ENCODE data around the gene TP53BP2. TPM values are rescaled to one million over a fixed set of nuclear protein-coding genes. Genes with fewer than 3 reads are reported as not detected.

The TP53BP2 gene
- total and polyA plus RNA-seq, 10 of the 15 experiments (the other 5 are each of a cell fraction or from before 2014, with no cell fraction given) = 1.6 to 13.7 (median 5.6) TPM

DNA sequence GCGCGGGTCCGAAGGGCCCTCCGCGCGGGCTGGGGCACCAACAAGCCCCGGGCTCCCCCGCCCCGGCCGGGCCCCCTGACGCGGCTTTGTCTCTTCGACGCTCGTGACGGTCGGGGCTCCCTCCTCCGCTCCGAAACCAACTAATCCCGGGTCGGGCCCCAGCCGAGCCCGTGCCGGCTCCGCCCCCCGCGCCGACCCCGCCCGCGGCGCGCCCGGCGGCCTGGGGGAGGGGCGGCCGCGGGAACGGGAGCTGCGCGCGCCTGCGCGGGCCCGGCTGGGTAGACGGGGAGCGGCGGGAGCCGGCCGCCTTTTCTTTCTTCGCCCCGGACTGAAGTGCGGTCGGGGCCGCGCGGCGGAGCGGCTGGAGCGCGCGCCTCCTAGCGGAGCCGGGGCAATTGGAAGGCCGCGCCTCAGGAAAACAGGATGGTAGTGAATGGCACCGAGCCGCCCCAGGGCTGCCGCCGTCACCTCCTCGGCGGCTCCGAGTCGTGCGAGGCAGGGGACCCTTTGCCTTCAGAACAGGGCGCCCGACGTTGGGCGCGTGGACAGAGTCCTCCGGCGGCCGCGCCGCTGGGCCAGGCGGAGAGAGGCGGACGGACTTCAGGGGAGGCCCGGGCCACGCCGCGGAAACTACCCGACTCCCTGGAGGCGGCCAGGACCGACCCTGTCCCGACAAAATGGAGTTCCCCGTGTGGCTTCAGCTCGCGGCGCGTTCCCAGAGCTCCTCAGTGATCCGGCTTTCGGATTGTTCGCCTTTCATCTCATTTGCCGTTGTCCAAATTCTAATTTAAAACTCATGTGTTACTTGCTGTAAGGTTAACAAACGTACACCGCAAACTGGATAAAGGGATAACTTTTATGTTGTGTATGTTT is at the start of gene TP53BP2 (continued):
- TF ChIP-seq, protein P1, sequence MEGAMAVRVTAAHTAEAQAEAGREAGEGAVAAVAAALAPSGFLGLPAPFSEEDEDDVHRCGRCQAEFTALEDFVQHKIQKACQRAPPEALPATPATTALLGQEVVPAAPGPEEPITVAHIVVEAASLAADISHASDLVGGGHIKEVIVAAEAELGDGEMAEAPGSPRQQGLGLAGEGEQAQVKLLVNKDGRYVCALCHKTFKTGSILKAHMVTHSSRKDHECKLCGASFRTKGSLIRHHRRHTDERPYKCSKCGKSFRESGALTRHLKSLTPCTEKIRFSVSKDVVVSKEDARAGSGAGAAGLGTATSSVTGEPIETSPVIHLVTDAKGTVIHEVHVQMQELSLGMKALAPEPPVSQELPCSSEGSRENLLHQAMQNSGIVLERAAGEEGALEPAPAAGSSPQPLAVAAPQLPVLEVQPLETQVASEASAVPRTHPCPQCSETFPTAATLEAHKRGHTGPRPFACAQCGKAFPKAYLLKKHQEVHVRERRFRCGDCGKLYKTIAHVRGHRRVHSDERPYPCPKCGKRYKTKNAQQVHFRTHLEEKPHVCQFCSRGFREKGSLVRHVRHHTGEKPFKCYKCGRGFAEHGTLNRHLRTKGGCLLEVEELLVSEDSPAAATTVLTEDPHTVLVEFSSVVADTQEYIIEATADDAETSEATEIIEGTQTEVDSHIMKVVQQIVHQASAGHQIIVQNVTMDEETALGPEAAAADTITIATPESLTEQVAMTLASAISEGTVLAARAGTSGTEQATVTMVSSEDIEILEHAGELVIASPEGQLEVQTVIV (IDR thresholded peaks at IDR 0.05; ENCODE audit: borderline replicate concordance, partially characterized antibody) = no peak
- TF ChIP-seq, protein P2, sequence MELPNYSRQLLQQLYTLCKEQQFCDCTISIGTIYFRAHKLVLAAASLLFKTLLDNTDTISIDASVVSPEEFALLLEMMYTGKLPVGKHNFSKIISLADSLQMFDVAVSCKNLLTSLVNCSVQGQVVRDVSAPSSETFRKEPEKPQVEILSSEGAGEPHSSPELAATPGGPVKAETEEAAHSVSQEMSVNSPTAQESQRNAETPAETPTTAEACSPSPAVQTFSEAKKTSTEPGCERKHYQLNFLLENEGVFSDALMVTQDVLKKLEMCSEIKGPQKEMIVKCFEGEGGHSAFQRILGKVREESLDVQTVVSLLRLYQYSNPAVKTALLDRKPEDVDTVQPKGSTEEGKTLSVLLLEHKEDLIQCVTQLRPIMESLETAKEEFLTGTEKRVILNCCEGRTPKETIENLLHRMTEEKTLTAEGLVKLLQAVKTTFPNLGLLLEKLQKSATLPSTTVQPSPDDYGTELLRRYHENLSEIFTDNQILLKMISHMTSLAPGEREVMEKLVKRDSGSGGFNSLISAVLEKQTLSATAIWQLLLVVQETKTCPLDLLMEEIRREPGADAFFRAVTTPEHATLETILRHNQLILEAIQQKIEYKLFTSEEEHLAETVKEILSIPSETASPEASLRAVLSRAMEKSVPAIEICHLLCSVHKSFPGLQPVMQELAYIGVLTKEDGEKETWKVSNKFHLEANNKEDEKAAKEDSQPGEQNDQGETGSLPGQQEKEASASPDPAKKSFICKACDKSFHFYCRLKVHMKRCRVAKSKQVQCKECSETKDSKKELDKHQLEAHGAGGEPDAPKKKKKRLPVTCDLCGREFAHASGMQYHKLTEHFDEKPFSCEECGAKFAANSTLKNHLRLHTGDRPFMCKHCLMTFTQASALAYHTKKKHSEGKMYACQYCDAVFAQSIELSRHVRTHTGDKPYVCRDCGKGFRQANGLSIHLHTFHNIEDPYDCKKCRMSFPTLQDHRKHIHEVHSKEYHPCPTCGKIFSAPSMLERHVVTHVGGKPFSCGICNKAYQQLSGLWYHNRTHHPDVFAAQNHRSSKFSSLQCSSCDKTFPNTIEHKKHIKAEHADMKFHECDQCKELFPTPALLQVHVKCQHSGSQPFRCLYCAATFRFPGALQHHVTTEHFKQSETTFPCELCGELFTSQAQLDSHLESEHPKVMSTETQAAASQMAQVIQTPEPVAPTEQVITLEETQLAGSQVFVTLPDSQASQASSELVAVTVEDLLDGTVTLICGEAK (IDR thresholded peaks at IDR 0.05; ENCODE audit: borderline replicate concordance) = no peak
- TF ChIP-seq ZNF24 (IDR thresholded peaks at IDR 0.05) (no peak), EED (IDR thresholded peaks at IDR 0.05; ENCODE audit: low read depth) (peak; percentile 30; the same call in 1 of the 2 replicates), BMI1 (IDR thresholded peaks at IDR 0.05; ENCODE audit: borderline replicate concordance) (no peak), MYC (IDR thresholded peaks at IDR 0.05; ENCODE audit: insufficient read depth, insufficient read length, insufficient replicate concordance, low read length, severe bottlenecking) (no peak), RFX5 (IDR thresholded peaks at IDR 0.05; ENCODE audit: low read depth, low read length) (no peak), YY1 (IDR thresholded peaks at IDR 0.05; ENCODE audit: low read depth, low read length) (no peak; the same call in none of the 2 replicates), HCFC1 (IDR thresholded peaks at IDR 0.05; ENCODE audit: low read length) (0 out of 2 replicates have a peak, but pooled peaks have one; percentile 29)
- TF ChIP-seq, protein P3, sequence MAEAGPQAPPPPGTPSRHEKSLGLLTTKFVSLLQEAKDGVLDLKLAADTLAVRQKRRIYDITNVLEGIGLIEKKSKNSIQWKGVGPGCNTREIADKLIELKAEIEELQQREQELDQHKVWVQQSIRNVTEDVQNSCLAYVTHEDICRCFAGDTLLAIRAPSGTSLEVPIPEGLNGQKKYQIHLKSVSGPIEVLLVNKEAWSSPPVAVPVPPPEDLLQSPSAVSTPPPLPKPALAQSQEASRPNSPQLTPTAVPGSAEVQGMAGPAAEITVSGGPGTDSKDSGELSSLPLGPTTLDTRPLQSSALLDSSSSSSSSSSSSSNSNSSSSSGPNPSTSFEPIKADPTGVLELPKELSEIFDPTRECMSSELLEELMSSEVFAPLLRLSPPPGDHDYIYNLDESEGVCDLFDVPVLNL (IDR thresholded peaks at IDR 0.05; ENCODE audit: low read depth, low read length) = no peak
- TF ChIP-seq, protein P4, sequence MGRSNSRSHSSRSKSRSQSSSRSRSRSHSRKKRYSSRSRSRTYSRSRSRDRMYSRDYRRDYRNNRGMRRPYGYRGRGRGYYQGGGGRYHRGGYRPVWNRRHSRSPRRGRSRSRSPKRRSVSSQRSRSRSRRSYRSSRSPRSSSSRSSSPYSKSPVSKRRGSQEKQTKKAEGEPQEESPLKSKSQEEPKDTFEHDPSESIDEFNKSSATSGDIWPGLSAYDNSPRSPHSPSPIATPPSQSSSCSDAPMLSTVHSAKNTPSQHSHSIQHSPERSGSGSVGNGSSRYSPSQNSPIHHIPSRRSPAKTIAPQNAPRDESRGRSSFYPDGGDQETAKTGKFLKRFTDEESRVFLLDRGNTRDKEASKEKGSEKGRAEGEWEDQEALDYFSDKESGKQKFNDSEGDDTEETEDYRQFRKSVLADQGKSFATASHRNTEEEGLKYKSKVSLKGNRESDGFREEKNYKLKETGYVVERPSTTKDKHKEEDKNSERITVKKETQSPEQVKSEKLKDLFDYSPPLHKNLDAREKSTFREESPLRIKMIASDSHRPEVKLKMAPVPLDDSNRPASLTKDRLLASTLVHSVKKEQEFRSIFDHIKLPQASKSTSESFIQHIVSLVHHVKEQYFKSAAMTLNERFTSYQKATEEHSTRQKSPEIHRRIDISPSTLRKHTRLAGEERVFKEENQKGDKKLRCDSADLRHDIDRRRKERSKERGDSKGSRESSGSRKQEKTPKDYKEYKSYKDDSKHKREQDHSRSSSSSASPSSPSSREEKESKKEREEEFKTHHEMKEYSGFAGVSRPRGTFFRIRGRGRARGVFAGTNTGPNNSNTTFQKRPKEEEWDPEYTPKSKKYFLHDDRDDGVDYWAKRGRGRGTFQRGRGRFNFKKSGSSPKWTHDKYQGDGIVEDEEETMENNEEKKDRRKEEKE (IDR thresholded peaks at IDR 0.05) = no peak
- TF ChIP-seq, protein P5, sequence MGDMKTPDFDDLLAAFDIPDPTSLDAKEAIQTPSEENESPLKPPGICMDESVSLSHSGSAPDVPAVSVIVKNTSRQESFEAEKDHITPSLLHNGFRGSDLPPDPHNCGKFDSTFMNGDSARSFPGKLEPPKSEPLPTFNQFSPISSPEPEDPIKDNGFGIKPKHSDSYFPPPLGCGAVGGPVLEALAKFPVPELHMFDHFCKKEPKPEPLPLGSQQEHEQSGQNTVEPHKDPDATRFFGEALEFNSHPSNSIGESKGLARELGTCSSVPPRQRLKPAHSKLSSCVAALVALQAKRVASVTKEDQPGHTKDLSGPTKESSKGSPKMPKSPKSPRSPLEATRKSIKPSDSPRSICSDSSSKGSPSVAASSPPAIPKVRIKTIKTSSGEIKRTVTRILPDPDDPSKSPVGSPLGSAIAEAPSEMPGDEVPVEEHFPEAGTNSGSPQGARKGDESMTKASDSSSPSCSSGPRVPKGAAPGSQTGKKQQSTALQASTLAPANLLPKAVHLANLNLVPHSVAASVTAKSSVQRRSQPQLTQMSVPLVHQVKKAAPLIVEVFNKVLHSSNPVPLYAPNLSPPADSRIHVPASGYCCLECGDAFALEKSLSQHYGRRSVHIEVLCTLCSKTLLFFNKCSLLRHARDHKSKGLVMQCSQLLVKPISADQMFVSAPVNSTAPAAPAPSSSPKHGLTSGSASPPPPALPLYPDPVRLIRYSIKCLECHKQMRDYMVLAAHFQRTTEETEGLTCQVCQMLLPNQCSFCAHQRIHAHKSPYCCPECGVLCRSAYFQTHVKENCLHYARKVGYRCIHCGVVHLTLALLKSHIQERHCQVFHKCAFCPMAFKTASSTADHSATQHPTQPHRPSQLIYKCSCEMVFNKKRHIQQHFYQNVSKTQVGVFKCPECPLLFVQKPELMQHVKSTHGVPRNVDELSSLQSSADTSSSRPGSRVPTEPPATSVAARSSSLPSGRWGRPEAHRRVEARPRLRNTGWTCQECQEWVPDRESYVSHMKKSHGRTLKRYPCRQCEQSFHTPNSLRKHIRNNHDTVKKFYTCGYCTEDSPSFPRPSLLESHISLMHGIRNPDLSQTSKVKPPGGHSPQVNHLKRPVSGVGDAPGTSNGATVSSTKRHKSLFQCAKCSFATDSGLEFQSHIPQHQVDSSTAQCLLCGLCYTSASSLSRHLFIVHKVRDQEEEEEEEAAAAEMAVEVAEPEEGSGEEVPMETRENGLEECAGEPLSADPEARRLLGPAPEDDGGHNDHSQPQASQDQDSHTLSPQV (IDR thresholded peaks at IDR 0.05) = no peak

Measured in GM12878 (cell line).